ENCODE results near the gene KCNV2.

GRCh38 chr9:2688636-2689035 is 28.7 kb upstream of the KCNV2 start:
- TF ChIP-seq EP300 (IDR thresholded peaks at IDR 0.05; ENCODE audit: borderline replicate concordance) (no peak), TEAD4 (IDR thresholded peaks at IDR 0.05) (no peak), RAD21 (IDR thresholded peaks at IDR 0.05; ENCODE audit: low read depth) (no peak), TAF1 (IDR thresholded peaks at IDR 0.05; ENCODE audit: low read depth) (no peak)
